GM06990 (cell line): Measurements from ENCODE around the gene ERCC6.

Source experiments
- DNase-seq: peaks from one replicate; pipeline ENCODE4 v3.0.0-alpha.2; 2011; ENCODE audit not compliant: insufficient read length; ENCODE audit errors: extremely low read depth
- H3K27me3 ChIP-seq: replicated peaks from 2 replicates; pipeline ENCODE4 v1.6.0; 2011; ENCODE audit warnings: low read length; ENCODE audit not compliant: control insufficient read depth, insufficient read depth
- H3K36me3 ChIP-seq: 2 replicates; pipeline ENCODE4 v1.5.1; 2011; ENCODE audit warnings: low read length; ENCODE audit not compliant: control insufficient read depth, insufficient read depth
- H3K4me3 ChIP-seq: replicated peaks from 2 replicates; pipeline ENCODE4 v1.5.1; 2011; ENCODE audit warnings: low read depth, mild to moderate bottlenecking, control low read depth, low read length
- CTCF ChIP-seq: IDR thresholded peaks from 2 replicates; pipeline ENCODE4 v1.5.1; 2011; ENCODE audit warnings: low read length, control low read depth, mild to moderate bottlenecking, inconsistent platforms; ENCODE audit not compliant: insufficient read depth, poor library complexity, severe bottlenecking

The ERCC6 gene

DNA sequence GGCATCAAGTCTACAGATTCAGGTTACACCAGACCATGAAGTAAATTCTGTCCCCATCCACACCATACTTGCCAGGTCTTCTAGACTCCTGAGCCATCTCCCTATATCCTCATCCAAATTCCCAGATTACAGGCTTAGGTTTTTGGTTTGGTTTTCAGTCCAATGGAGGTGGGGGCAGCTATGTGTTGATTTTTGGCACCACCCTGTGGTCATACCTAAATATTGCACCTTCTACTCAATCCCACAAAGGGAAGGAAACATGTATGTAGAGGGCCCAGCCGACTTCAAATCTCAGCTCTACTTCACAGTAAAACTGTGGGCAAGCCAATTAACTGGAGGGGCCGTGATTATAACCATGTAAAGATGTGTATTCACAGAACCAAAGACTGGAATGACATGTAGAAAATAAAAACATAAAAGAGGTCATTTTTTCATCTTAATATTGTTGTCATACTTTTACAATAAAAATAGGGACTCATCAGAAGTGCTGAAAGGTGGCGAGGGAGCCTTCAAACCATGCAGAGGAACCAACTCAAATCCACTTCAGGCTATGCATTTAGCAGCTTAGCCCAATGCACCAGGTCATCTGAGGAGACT, 19.8 kb downstream of the ERCC6 start:
- Histone ChIP-seq H3K4me3 (no peak overlapping the region), H3K36me3 (peaks cover 17% of the 10 kb centered on the region), H3K27me3 (no peaks in the 10 kb centered on the region)
- TF ChIP-seq CTCF: peak; percentile 60
- no peak for DNase-seq

DNA sequence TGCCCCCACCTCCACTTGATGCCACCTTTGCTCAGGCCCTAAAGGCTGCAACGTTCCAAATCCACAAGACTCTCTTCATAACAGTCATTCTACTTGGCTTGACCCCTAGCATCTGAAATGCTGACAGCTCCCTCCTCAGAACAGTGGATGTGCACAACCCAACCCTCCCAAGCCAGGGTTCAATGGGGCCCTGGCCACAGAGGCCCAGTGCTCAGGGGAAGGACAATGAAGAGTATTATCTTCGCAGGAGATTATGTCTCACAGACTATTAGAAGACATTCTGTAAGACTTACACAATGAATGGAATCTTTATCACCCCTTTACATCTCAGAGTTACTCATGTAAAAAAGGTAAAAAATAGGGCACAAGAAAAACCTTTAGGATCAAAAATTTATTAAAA, 20.4 kb downstream of the ERCC6 start:
- Histone ChIP-seq H3K4me3 (no peak overlapping the region), H3K27me3 (no peaks in the 10 kb centered on the region), H3K36me3 (peaks cover 17% of the 10 kb centered on the region)
- no peak for TF ChIP-seq CTCF
- no peak for DNase-seq

DNA sequence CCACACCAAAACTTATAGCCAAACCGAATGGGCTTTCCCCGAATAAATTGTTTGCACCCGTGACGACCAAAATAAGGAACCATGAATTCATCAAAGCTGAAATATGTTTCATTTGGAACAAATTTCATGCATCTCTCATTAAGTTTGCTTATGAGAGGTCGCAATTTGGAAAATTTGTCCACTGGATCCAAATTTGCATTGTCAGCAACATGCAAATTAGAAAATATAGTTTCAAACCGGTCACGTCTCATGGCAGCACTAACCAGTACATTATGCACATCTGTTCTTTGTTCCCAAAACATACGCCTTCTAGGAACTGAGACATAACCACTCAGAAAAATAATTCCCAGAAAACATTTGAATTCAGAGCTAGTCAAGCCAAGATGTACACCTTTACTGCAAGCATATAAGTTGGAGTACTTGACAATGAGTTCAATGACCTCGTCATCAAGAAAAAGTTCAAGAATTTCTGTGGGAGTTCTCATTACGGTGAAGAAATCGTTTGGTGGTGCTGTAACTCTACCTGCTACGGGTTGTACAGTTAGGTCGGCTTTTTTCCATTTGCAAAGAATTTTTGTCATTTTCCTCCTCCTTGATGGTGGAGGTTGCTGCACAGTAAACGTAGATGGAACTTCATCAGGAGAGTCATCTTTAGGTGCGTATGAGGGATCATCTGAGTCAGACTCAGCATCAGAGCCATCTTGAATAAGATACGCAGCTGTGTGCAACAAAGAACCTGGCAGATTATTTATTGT, 22.5 kb downstream of the ERCC6 start:
- no peak for DNase-seq
- no peak for TF ChIP-seq CTCF
- Histone ChIP-seq H3K27me3 (no peaks in the 10 kb centered on the region), H3K4me3 (no peak overlapping the region), H3K36me3 (peaks cover 14% of the 10 kb centered on the region)

GRCh38 chr10:49512121-49512809, 26.7 kb downstream of the ERCC6 start:
- DNase-seq: peak; percentile 10
- peaks cover 7% of the 10 kb centered on the region for H3K36me3 ChIP-seq
- no peak overlapping the region for H3K4me3 ChIP-seq
- TF ChIP-seq CTCF: peak; percentile 73
- no peaks in the 10 kb centered on the region for H3K27me3 ChIP-seq

DNA sequence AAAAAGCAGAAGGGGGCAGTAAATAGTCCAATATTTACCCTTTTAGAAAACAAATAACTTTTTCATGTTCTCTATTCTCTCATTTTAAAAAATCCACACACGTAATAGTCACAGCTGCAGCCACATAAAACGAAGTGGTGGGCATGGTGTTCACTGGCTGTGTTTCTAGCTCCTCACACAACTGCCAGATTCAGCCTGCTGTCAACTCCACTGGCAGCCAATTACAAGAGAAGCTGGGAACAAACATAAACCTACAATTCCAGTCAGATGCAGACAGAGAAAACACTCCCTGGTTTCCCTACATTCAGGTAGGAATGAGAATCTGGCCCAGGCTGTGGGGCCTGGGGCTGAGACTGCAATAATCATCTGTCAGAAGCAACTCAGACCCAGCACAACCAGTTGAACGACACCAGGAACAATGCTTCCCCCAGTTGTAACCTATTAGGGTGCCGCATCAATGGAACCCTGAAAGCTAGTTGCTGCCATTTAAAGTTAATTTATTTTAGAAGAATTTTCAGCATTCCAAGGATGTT, 29.1 kb downstream of the ERCC6 start:
- H3K27me3 ChIP-seq: no peaks in the 10 kb centered on the region
- H3K4me3 ChIP-seq: no peak overlapping the region
- TF ChIP-seq CTCF: no peak
- no peaks in the 10 kb centered on the region; the same call in 1 of the 2 replicates for H3K36me3 ChIP-seq
- no peak for DNase-seq
